ENCODE results near the gene C3orf18. TPM values are rescaled to one million over a fixed set of nuclear protein-coding genes. Genes with fewer than 3 reads are reported as not detected.

Gene C3orf18
- total and polyA plus RNA-seq, 2 donors from 2014 or later, result 6.2 to 14.9 TPM

GRCh38 chr3:50573566-50574443, 6.3 kb upstream of the C3orf18 start:
- peaks cover 0 to 8% (median 2%) of the 10 kb centered on the region in 3 donors for H3K36me3 ChIP-seq (ENCODE audit: control insufficient read depth in 2 of 3, insufficient read depth in 3 of 3, low read length in 3 of 3)
- peak overlapping the region in 1 of 3 donors; percentile 42 for H3K9ac ChIP-seq (ENCODE audit: low read length in 3 of 3)
- no peaks in the 10 kb centered on the region for H3K27me3 ChIP-seq (ENCODE audit: control insufficient read depth, insufficient read depth, low read length)
- intact Hi-C loops (cut with DNase I), result loop anchor here (5.0 kb wide), 1 partner anchor 38 kb away; the partner anchor contains the start of gene CISH
- peak overlapping the region in 1 of 2 donors; percentile 61 for H3K27ac ChIP-seq (ENCODE audit: low read depth in 2 of 2, low read length in 2 of 2)
- no peaks in the 10 kb centered on the region for H3K9me3 ChIP-seq (ENCODE audit: control insufficient read depth in 2 of 3, insufficient read depth in 1 of 3, low read length in 3 of 3)
- peaks cover 0 to 28% (median 20%) of the 10 kb centered on the region in 3 donors for H3K4me1 ChIP-seq (ENCODE audit: control insufficient read depth in 2 of 3, insufficient read depth in 2 of 3, low read depth in 1 of 3, low read length in 3 of 3)
- no peak for DNase-seq
- FAIRE-seq, result no peak
- H3K4me3 ChIP-seq (ENCODE audit: low read length in 3 of 3), result no peak overlapping the region
- no peak for TF ChIP-seq CTCF (IDR thresholded peaks at IDR 0.05; ENCODE audit: borderline replicate concordance, extremely low read depth, insufficient read depth)

- no peak for FAIRE-seq
- Histone ChIP-seq H3K9ac (ENCODE audit: low read length in 3 of 3) (peak overlapping the region in 1 of 3 donors; percentile 42), H3K27me3 (ENCODE audit: control insufficient read depth, insufficient read depth, low read length) (no peaks in the 10 kb centered on the region), H3K27ac (ENCODE audit: low read depth in 2 of 2, low read length in 2 of 2) (peak overlapping the region; percentile 61), H3K36me3 (ENCODE audit: control insufficient read depth in 2 of 3, insufficient read depth in 3 of 3, low read length in 3 of 3) (peaks cover 0 to 5% (median under 1%) of the 10 kb centered on the region in 3 donors), H3K9me3 (ENCODE audit: control insufficient read depth in 2 of 3, insufficient read depth in 1 of 3, low read length in 3 of 3) (no peaks in the 10 kb centered on the region), H3K4me1 (ENCODE audit: control insufficient read depth in 2 of 3, insufficient read depth in 2 of 3, low read depth in 1 of 3, low read length in 3 of 3) (peaks cover 0 to 28% (median 23%) of the 10 kb centered on the region in 3 donors), H3K4me3 (ENCODE audit: low read length in 3 of 3) (no peak overlapping the region)
- intact Hi-C loops (cut with DNase I), result loop anchor here (5.0 kb wide), 1 partner anchor 39 kb away; the partner anchor contains the start of gene CISH
- no peak for TF ChIP-seq CTCF (IDR thresholded peaks at IDR 0.05; ENCODE audit: borderline replicate concordance, extremely low read depth, insufficient read depth)
- no peak for DNase-seq
Measured at GRCh38 chr3:50572801-50573371, 5.3 kb upstream of the C3orf18 start.

- H3K27ac ChIP-seq (ENCODE audit: low read depth in 2 of 2, low read length in 2 of 2), result peak overlapping the region; percentile 23 to 62
- DNase-seq (peak; percentile 70 to 87 (median 83)), FAIRE-seq (peak; percentile 53)
- no peaks in the 10 kb centered on the region for H3K27me3 ChIP-seq (ENCODE audit: control insufficient read depth, insufficient read depth, low read length)
- no peaks in the 10 kb centered on the region for H3K36me3 ChIP-seq (ENCODE audit: control insufficient read depth in 2 of 3, insufficient read depth in 3 of 3, low read length in 3 of 3)
- TF ChIP-seq CTCF (IDR thresholded peaks at IDR 0.05; ENCODE audit: borderline replicate concordance, extremely low read depth, insufficient read depth), result peak; percentile 96
- no peaks in the 10 kb centered on the region for H3K9me3 ChIP-seq (ENCODE audit: control insufficient read depth in 2 of 3, insufficient read depth in 1 of 3, low read length in 3 of 3)
- intact Hi-C loops (cut with DNase I), result loop anchor here (5.0 kb wide), 1 partner anchor 40 kb away; the partner anchor contains the start of gene CISH
- H3K9ac ChIP-seq (ENCODE audit: low read length in 3 of 3), result peak overlapping the region in 1 of 3 donors; percentile 42
- H3K4me3 ChIP-seq (ENCODE audit: low read length in 3 of 3), result no peak overlapping the region
- peaks cover 0 to 28% (median 25%) of the 10 kb centered on the region in 3 donors for H3K4me1 ChIP-seq (ENCODE audit: control insufficient read depth in 2 of 3, insufficient read depth in 2 of 3, low read depth in 1 of 3, low read length in 3 of 3)
Measured at GRCh38 chr3:50572158-50572557, 4.6 kb upstream of the C3orf18 start.

Measured in kidney (tissue), 14 donors.